IPS-18a (cell line): Measurements from ENCODE around the gene MDGA2.

Source experiments
- H3K27ac ChIP-seq: one replicate; pipeline ENCODE4 v1.5.1; 2013; ENCODE audit warnings: low read length
- H3K27me3 ChIP-seq: one replicate; pipeline ENCODE4 v1.6.1; 2013; ENCODE audit warnings: mild to moderate bottlenecking, low read length; ENCODE audit not compliant: control insufficient read depth, insufficient read depth
- H3K36me3 ChIP-seq: one replicate; pipeline ENCODE4 v1.6.1; 2013; ENCODE audit warnings: low read depth, low read length; ENCODE audit not compliant: control insufficient read depth
- H3K4me1 ChIP-seq: one replicate; pipeline ENCODE4 v1.6.1; 2013; ENCODE audit warnings: low read depth, low read length; ENCODE audit not compliant: control insufficient read depth
- H3K4me3 ChIP-seq: one replicate; pipeline ENCODE4 v1.5.1; 2013; ENCODE audit warnings: low read length
- H3K9ac ChIP-seq: one replicate; pipeline ENCODE4 v1.6.1; 2013; ENCODE audit warnings: mild to moderate bottlenecking, low read length, moderate library complexity
- H3K9me3 ChIP-seq: one replicate; pipeline ENCODE4 v1.6.1; 2013; ENCODE audit warnings: low read depth, low read length; ENCODE audit not compliant: control insufficient read depth

Gene MDGA2

DNA sequence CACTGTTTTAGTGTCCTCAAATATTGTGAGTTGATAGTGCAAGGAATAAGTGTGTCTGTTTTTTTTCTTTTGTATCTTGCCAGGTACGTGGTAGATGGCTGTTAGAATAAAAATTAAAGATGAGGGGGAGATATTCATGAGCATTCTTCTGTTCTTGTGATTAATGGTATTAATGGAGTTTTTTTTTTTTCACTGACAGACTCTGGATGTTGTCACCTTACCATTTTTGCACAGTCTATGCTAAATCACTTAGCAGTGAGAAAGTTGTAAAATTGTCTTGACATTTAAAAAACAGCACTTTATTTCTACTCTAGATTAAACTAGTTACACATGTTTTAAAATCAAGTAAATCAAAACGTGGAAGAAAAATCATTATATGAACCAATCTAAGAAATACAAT lies 204.3 kb downstream of the MDGA2 start:
- no peak overlapping the region for H3K4me3 ChIP-seq
- no peak overlapping the region for H3K27ac ChIP-seq
- no peaks in the 10 kb centered on the region for H3K36me3 ChIP-seq
- no peak overlapping the region for H3K9ac ChIP-seq
- H3K4me1 ChIP-seq: no peaks in the 10 kb centered on the region
- no peaks in the 10 kb centered on the region for H3K27me3 ChIP-seq
- H3K9me3 ChIP-seq: no peaks in the 10 kb centered on the region

- Histone ChIP-seq H3K9ac (no peak overlapping the region), H3K36me3 (no peaks in the 10 kb centered on the region), H3K4me1 (no peaks in the 10 kb centered on the region), H3K4me3 (no peak overlapping the region), H3K27me3 (no peaks in the 10 kb centered on the region), H3K27ac (no peak overlapping the region), H3K9me3 (no peaks in the 10 kb centered on the region)
Observed at GRCh38 chr14:47466916-47467315, 208.5 kb downstream of the MDGA2 start.

DNA sequence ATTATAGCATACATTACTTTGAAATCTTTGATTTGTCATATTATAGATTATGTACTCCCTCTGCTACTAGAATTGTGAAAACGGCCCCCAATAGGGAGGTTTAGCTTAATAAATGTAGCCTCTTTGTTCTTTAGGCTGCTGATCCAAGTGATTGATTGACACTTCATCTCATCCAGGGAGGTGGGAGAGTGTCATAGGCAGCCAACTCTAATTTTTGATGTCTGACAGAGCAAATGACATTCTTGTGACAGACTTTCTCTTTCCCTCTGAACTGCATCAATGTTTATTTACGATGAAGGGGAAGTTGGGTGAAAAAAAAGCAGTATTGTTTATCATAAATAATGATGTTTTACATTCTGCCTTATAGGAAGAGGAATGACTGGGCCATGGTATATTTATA lies 221.4 kb downstream of the MDGA2 start:
- Histone ChIP-seq H3K4me3 (no peak overlapping the region), H3K9ac (no peak overlapping the region), H3K36me3 (no peaks in the 10 kb centered on the region), H3K27me3 (no peaks in the 10 kb centered on the region), H3K27ac (no peak overlapping the region), H3K4me1 (no peaks in the 10 kb centered on the region), H3K9me3 (no peaks in the 10 kb centered on the region)

GRCh38 chr14:47447076-47447475 lies 228.3 kb downstream of the MDGA2 start:
- Histone ChIP-seq H3K36me3 (no peaks in the 10 kb centered on the region), H3K27ac (no peak overlapping the region), H3K9me3 (no peaks in the 10 kb centered on the region), H3K4me3 (no peak overlapping the region), H3K27me3 (no peaks in the 10 kb centered on the region), H3K4me1 (no peaks in the 10 kb centered on the region), H3K9ac (no peak overlapping the region)

DNA sequence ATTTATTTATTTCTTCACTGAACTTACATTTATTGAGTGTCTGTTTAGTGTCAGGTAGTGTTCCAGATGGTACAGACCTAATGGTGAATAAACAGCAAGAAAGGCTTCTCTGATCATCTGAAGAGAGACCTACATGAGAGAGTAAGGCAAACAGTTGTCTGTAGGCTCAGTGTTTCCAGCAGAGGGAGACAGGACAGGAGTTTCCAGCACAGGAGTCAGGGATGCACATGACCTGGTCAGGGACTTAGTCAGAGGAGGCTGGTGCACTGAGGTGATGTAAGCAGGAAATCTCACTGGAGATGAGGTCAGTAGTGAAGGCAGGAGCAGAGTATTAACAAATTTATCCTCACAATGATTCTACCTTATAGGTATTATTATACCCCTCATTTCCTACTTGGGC lies 233.2 kb downstream of the MDGA2 start:
- Histone ChIP-seq H3K9ac (no peak overlapping the region), H3K4me3 (no peak overlapping the region), H3K4me1 (peaks cover 33% of the 10 kb centered on the region), H3K27me3 (no peaks in the 10 kb centered on the region), H3K36me3 (no peaks in the 10 kb centered on the region), H3K9me3 (no peaks in the 10 kb centered on the region), H3K27ac (no peak overlapping the region)

- Histone ChIP-seq H3K27me3 (no peaks in the 10 kb centered on the region), H3K4me1 (peaks cover 33% of the 10 kb centered on the region), H3K4me3 (no peak overlapping the region), H3K9me3 (no peaks in the 10 kb centered on the region), H3K27ac (no peak overlapping the region), H3K36me3 (no peaks in the 10 kb centered on the region), H3K9ac (no peak overlapping the region)
Observed at GRCh38 chr14:47439953-47440352, 235.5 kb downstream of the MDGA2 start.

DNA sequence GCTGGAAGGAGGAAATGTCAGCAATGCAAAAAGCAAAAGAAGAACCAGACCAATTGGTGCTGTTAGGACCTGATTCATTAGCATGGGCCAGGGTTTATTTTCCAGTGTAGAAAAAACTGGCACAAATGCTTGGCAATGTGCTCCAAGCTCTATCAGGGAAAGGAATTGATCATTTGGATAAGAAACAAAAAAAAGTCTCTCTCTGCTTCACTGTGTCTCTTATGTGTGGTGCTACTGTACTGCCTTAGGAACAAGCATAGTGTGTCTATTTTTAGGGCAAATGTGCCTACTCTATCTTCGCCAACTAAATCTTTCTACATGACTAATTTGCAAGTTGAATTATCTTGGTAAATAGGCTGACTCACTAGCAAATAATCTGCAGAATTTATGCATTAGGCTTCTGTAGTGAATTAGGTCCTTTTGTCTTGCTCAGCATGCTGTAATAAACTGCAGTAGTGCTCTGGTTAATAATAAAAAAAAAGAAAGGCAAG lies 236.7 kb downstream of the MDGA2 start:
- Histone ChIP-seq H3K9ac (no peak overlapping the region), H3K27me3 (no peaks in the 10 kb centered on the region), H3K4me1 (peaks cover 33% of the 10 kb centered on the region), H3K4me3 (no peak overlapping the region), H3K9me3 (no peaks in the 10 kb centered on the region), H3K36me3 (no peaks in the 10 kb centered on the region), H3K27ac (no peak overlapping the region)

GRCh38 chr14:47435331-47435965 lies 240.0 kb downstream of the MDGA2 start:
- H3K4me1 ChIP-seq: peaks cover 32% of the 10 kb centered on the region
- H3K27ac ChIP-seq: no peak overlapping the region
- H3K36me3 ChIP-seq: no peaks in the 10 kb centered on the region
- H3K9me3 ChIP-seq: no peaks in the 10 kb centered on the region
- no peaks in the 10 kb centered on the region for H3K27me3 ChIP-seq
- H3K9ac ChIP-seq: no peak overlapping the region
- no peak overlapping the region for H3K4me3 ChIP-seq

GRCh38 chr14:47427629-47428028 lies 247.8 kb downstream of the MDGA2 start:
- H3K9me3 ChIP-seq: no peaks in the 10 kb centered on the region
- no peaks in the 10 kb centered on the region for H3K4me1 ChIP-seq
- no peak overlapping the region for H3K4me3 ChIP-seq
- no peak overlapping the region for H3K27ac ChIP-seq
- no peaks in the 10 kb centered on the region for H3K36me3 ChIP-seq
- no peaks in the 10 kb centered on the region for H3K27me3 ChIP-seq
- H3K9ac ChIP-seq: no peak overlapping the region

GRCh38 chr14:47425302-47425701 lies 250.1 kb downstream of the MDGA2 start:
- Histone ChIP-seq H3K9me3 (no peaks in the 10 kb centered on the region), H3K4me3 (no peak overlapping the region)

GRCh38 chr14:47422191-47422590 lies 253.2 kb downstream of the MDGA2 start:
- Histone ChIP-seq H3K4me1 (peaks cover 7% of the 10 kb centered on the region), H3K27ac (no peak overlapping the region), H3K27me3 (no peaks in the 10 kb centered on the region), H3K4me3 (no peak overlapping the region), H3K9me3 (peaks cover 2% of the 10 kb centered on the region), H3K36me3 (no peaks in the 10 kb centered on the region), H3K9ac (no peak overlapping the region)

More at GRCh38 chr14:47425302-47425701, 250.1 kb downstream of the MDGA2 start:
- peaks cover 7% of the 10 kb centered on the region for H3K4me1 ChIP-seq
- no peak overlapping the region for H3K9ac ChIP-seq
- no peaks in the 10 kb centered on the region for H3K36me3 ChIP-seq
- H3K27ac ChIP-seq: no peak overlapping the region
- no peaks in the 10 kb centered on the region for H3K27me3 ChIP-seq

DNA sequence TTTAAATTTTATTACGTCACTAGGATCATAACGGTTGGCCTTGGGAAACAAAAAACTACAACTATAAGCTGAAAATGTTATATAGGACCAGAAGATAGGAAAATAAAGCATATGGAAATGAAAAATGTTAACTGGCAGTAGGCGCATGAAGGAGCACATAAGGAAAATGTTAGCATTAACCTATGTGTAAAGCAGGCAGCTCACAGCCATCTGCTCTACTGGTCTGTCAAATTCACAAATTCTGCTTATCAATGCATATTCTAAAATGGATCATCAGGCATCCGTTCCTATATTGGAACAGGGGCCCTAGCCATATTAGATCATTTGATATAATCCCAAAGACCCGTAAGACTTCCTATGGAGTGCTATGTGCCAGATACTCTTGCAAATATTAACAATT lies 263.9 kb downstream of the MDGA2 start:
- Histone ChIP-seq H3K27ac (no peak overlapping the region), H3K27me3 (no peaks in the 10 kb centered on the region), H3K36me3 (no peaks in the 10 kb centered on the region), H3K4me3 (no peak overlapping the region), H3K9me3 (no peaks in the 10 kb centered on the region), H3K9ac (no peak overlapping the region), H3K4me1 (no peaks in the 10 kb centered on the region)
